Measurements from ENCODE around the gene LYSMD3.
"Not testable (repeated sequence)": the region's sequence is repeated elsewhere in the genome, so short reads cannot be mapped to it uniquely, and the experiment has no call there.

Gene LYSMD3

GRCh38 chr5:90529194-90529938 is at the start of gene LYSMD3:
LYSMD3 (minus strand) TSS chr5:90529584; CDS start chr5:90525289, 4,295 bp downstream.
- Histone ChIP-seq H3K36me3 (ENCODE audit: control insufficient read depth in 1 of 2, insufficient read depth in 2 of 2, low read length in 2 of 2) (peaks cover 0 to 6% of the 10 kb centered on the region in 2 donors), H3K27me3 (ENCODE audit: control insufficient read depth in 1 of 2, insufficient read depth in 2 of 2, low read length in 2 of 2) (peaks cover 4 to 8% of the 10 kb centered on the region in 2 donors), H3K4me1 (ENCODE audit: control insufficient read depth in 1 of 2, insufficient read depth in 2 of 2, low read length in 2 of 2) (peaks cover 27 to 35% of the 10 kb centered on the region in 2 donors), H3K4me3 (ENCODE audit: low read depth in 1 of 2, low read length in 2 of 2) (peak within 1 kb of the TSS; percentile 98), H3K9me3 (ENCODE audit: control insufficient read depth in 1 of 2, low read length in 2 of 2) (no peaks in the 10 kb centered on the region), H3K27ac (ENCODE audit: low read depth, low read length) (peak within 1 kb of the TSS; percentile 94), H3K9ac (ENCODE audit: low read depth in 1 of 2, low read length in 2 of 2) (peak within 1 kb of the TSS; percentile 98 to 99)

- H3K4me3 ChIP-seq (ENCODE audit: low read depth in 1 of 2, low read length in 2 of 2); H3K36me3 ChIP-seq (ENCODE audit: control insufficient read depth in 1 of 2, insufficient read depth in 2 of 2, low read length in 2 of 2); H3K9me3 ChIP-seq (ENCODE audit: control insufficient read depth in 1 of 2, low read length in 2 of 2); H3K4me1 ChIP-seq (ENCODE audit: control insufficient read depth in 1 of 2, insufficient read depth in 2 of 2, low read length in 2 of 2); H3K27ac ChIP-seq (ENCODE audit: low read depth, low read length); H3K27me3 ChIP-seq (ENCODE audit: control insufficient read depth in 1 of 2, insufficient read depth in 2 of 2, low read length in 2 of 2); H3K9ac ChIP-seq (ENCODE audit: low read depth in 1 of 2, low read length in 2 of 2): not testable (repeated sequence)
Measured at GRCh38 chr5:90576566-90576965, 47.2 kb upstream of the LYSMD3 start.

GRCh38 chr5:90575712-90576111 is 46.3 kb upstream of the LYSMD3 start:
- H3K9me3 ChIP-seq (ENCODE audit: control insufficient read depth in 1 of 2, low read length in 2 of 2) = no peaks in the 10 kb centered on the region
- no peak overlapping the region for H3K9ac ChIP-seq (ENCODE audit: low read depth in 1 of 2, low read length in 2 of 2)
- H3K27me3 ChIP-seq (ENCODE audit: control insufficient read depth in 1 of 2, insufficient read depth in 2 of 2, low read length in 2 of 2) = no peaks in the 10 kb centered on the region
- no peak overlapping the region for H3K4me3 ChIP-seq (ENCODE audit: low read depth in 1 of 2, low read length in 2 of 2)
- H3K27ac ChIP-seq (ENCODE audit: low read depth, low read length) = no peak overlapping the region
- H3K4me1 ChIP-seq (ENCODE audit: control insufficient read depth in 1 of 2, insufficient read depth in 2 of 2, low read length in 2 of 2) = no peaks in the 10 kb centered on the region
- no peaks in the 10 kb centered on the region for H3K36me3 ChIP-seq (ENCODE audit: control insufficient read depth in 1 of 2, insufficient read depth in 2 of 2, low read length in 2 of 2)

- no peak overlapping the region for H3K9ac ChIP-seq (ENCODE audit: low read depth in 1 of 2, low read length in 2 of 2)
- H3K9me3 ChIP-seq (ENCODE audit: control insufficient read depth in 1 of 2, low read length in 2 of 2) = no peaks in the 10 kb centered on the region
- no peak overlapping the region for H3K27ac ChIP-seq (ENCODE audit: low read depth, low read length)
- H3K27me3 ChIP-seq (ENCODE audit: control insufficient read depth in 1 of 2, insufficient read depth in 2 of 2, low read length in 2 of 2) = no peaks in the 10 kb centered on the region
- H3K4me1 ChIP-seq (ENCODE audit: control insufficient read depth in 1 of 2, insufficient read depth in 2 of 2, low read length in 2 of 2) = no peaks in the 10 kb centered on the region
- H3K36me3 ChIP-seq (ENCODE audit: control insufficient read depth in 1 of 2, insufficient read depth in 2 of 2, low read length in 2 of 2) = no peaks in the 10 kb centered on the region
- H3K4me3 ChIP-seq (ENCODE audit: low read depth in 1 of 2, low read length in 2 of 2) = no peak overlapping the region
Measured at GRCh38 chr5:90571147-90571773, 41.9 kb upstream of the LYSMD3 start.

- no peak overlapping the region for H3K4me3 ChIP-seq (ENCODE audit: low read depth in 1 of 2, low read length in 2 of 2)
- H3K9ac ChIP-seq (ENCODE audit: low read depth in 1 of 2, low read length in 2 of 2) = no peak overlapping the region
- H3K4me1 ChIP-seq (ENCODE audit: control insufficient read depth in 1 of 2, insufficient read depth in 2 of 2, low read length in 2 of 2) = no peaks in the 10 kb centered on the region
- H3K9me3 ChIP-seq (ENCODE audit: control insufficient read depth in 1 of 2, low read length in 2 of 2) = no peaks in the 10 kb centered on the region
- no peaks in the 10 kb centered on the region for H3K36me3 ChIP-seq (ENCODE audit: control insufficient read depth in 1 of 2, insufficient read depth in 2 of 2, low read length in 2 of 2)
- H3K27me3 ChIP-seq (ENCODE audit: control insufficient read depth in 1 of 2, insufficient read depth in 2 of 2, low read length in 2 of 2) = no peaks in the 10 kb centered on the region
- no peak overlapping the region for H3K27ac ChIP-seq (ENCODE audit: low read depth, low read length)
Measured at GRCh38 chr5:90570034-90570433, 40.6 kb upstream of the LYSMD3 start.

- no peaks in the 10 kb centered on the region for H3K4me1 ChIP-seq (ENCODE audit: control insufficient read depth in 1 of 2, insufficient read depth in 2 of 2, low read length in 2 of 2)
- no peak overlapping the region for H3K4me3 ChIP-seq (ENCODE audit: low read depth in 1 of 2, low read length in 2 of 2)
- no peak overlapping the region for H3K27ac ChIP-seq (ENCODE audit: low read depth, low read length)
- no peaks in the 10 kb centered on the region for H3K36me3 ChIP-seq (ENCODE audit: control insufficient read depth in 1 of 2, insufficient read depth in 2 of 2, low read length in 2 of 2)
- no peaks in the 10 kb centered on the region for H3K27me3 ChIP-seq (ENCODE audit: control insufficient read depth in 1 of 2, insufficient read depth in 2 of 2, low read length in 2 of 2)
- H3K9me3 ChIP-seq (ENCODE audit: control insufficient read depth in 1 of 2, low read length in 2 of 2) = no peaks in the 10 kb centered on the region
- H3K9ac ChIP-seq (ENCODE audit: low read depth in 1 of 2, low read length in 2 of 2) = no peak overlapping the region
Measured at GRCh38 chr5:90569084-90569483, 39.7 kb upstream of the LYSMD3 start.

GRCh38 chr5:90565491-90565890 is 36.1 kb upstream of the LYSMD3 start:
- Histone ChIP-seq H3K27me3 (ENCODE audit: control insufficient read depth in 1 of 2, insufficient read depth in 2 of 2, low read length in 2 of 2) (peaks cover 2 to 9% of the 10 kb centered on the region in 2 donors), H3K4me1 (ENCODE audit: control insufficient read depth in 1 of 2, insufficient read depth in 2 of 2, low read length in 2 of 2) (no peaks in the 10 kb centered on the region), H3K9ac (ENCODE audit: low read depth in 1 of 2, low read length in 2 of 2) (no peak overlapping the region), H3K9me3 (ENCODE audit: control insufficient read depth in 1 of 2, low read length in 2 of 2) (no peaks in the 10 kb centered on the region), H3K4me3 (ENCODE audit: low read depth in 1 of 2, low read length in 2 of 2) (no peak overlapping the region), H3K27ac (ENCODE audit: low read depth, low read length) (no peak overlapping the region), H3K36me3 (ENCODE audit: control insufficient read depth in 1 of 2, insufficient read depth in 2 of 2, low read length in 2 of 2) (no peaks in the 10 kb centered on the region)

GRCh38 chr5:90563108-90563507 is 33.7 kb upstream of the LYSMD3 start:
- Histone ChIP-seq H3K4me1 (ENCODE audit: control insufficient read depth in 1 of 2, insufficient read depth in 2 of 2, low read length in 2 of 2) (peaks cover 0 to 6% of the 10 kb centered on the region in 2 donors), H3K9me3 (ENCODE audit: control insufficient read depth in 1 of 2, low read length in 2 of 2) (no peaks in the 10 kb centered on the region), H3K36me3 (ENCODE audit: control insufficient read depth in 1 of 2, insufficient read depth in 2 of 2, low read length in 2 of 2) (no peaks in the 10 kb centered on the region), H3K9ac (ENCODE audit: low read depth in 1 of 2, low read length in 2 of 2) (no peak overlapping the region), H3K27ac (ENCODE audit: low read depth, low read length) (no peak overlapping the region), H3K4me3 (ENCODE audit: low read depth in 1 of 2, low read length in 2 of 2) (no peak overlapping the region), H3K27me3 (ENCODE audit: control insufficient read depth in 1 of 2, insufficient read depth in 2 of 2, low read length in 2 of 2) (peaks cover 9 to 20% of the 10 kb centered on the region in 2 donors)

GRCh38 chr5:90562341-90562740 is 33.0 kb upstream of the LYSMD3 start:
- no peaks in the 10 kb centered on the region for H3K9me3 ChIP-seq (ENCODE audit: control insufficient read depth in 1 of 2, low read length in 2 of 2)
- H3K27ac ChIP-seq (ENCODE audit: low read depth, low read length) = no peak overlapping the region
- H3K9ac ChIP-seq (ENCODE audit: low read depth in 1 of 2, low read length in 2 of 2) = no peak overlapping the region

GRCh38 chr5:90561766-90562165 is 32.4 kb upstream of the LYSMD3 start:
- H3K9me3 ChIP-seq (ENCODE audit: control insufficient read depth in 1 of 2, low read length in 2 of 2) = no peaks in the 10 kb centered on the region
- no peak overlapping the region for H3K9ac ChIP-seq (ENCODE audit: low read depth in 1 of 2, low read length in 2 of 2)
- H3K27me3 ChIP-seq (ENCODE audit: control insufficient read depth in 1 of 2, insufficient read depth in 2 of 2, low read length in 2 of 2) = peaks cover 17 to 33% of the 10 kb centered on the region in 2 donors
- peaks cover 0 to 12% of the 10 kb centered on the region in 2 donors for H3K4me1 ChIP-seq (ENCODE audit: control insufficient read depth in 1 of 2, insufficient read depth in 2 of 2, low read length in 2 of 2)
- no peak overlapping the region for H3K4me3 ChIP-seq (ENCODE audit: low read depth in 1 of 2, low read length in 2 of 2)
- H3K27ac ChIP-seq (ENCODE audit: low read depth, low read length) = no peak overlapping the region
- H3K36me3 ChIP-seq (ENCODE audit: control insufficient read depth in 1 of 2, insufficient read depth in 2 of 2, low read length in 2 of 2) = no peaks in the 10 kb centered on the region

More at GRCh38 chr5:90562341-90562740, 33.0 kb upstream of the LYSMD3 start:
- Histone ChIP-seq H3K27me3 (ENCODE audit: control insufficient read depth in 1 of 2, insufficient read depth in 2 of 2, low read length in 2 of 2) (peaks cover 16 to 27% of the 10 kb centered on the region in 2 donors), H3K4me3 (ENCODE audit: low read depth in 1 of 2, low read length in 2 of 2) (no peak overlapping the region), H3K36me3 (ENCODE audit: control insufficient read depth in 1 of 2, insufficient read depth in 2 of 2, low read length in 2 of 2) (no peaks in the 10 kb centered on the region), H3K4me1 (ENCODE audit: control insufficient read depth in 1 of 2, insufficient read depth in 2 of 2, low read length in 2 of 2) (peaks cover 0 to 12% of the 10 kb centered on the region in 2 donors)
